AG04450 (cell line): ENCODE data around the gene SGSM2. TPM values are rescaled to one million over a fixed set of nuclear protein-coding genes. Genes with fewer than 3 reads are reported as not detected.
A peak's percentile ranks its signal among the peaks of the same experiment; 100 is the strongest.

Experiments used
- CTCF ChIA-PET: fragments of 300-600, 350-600 bp; formaldehyde crosslinking; extraction: SDS; loops from one replicate; lab custom pipeline; 2022; ENCODE audit warnings: antibody characterized with exemption, inconsistent platforms; lab: Charles Lee
- POLR2A ChIA-PET: fragments of 350-600 bp; formaldehyde crosslinking; extraction: SDS; loops from one replicate; lab custom pipeline; 2021; ENCODE audit warnings: antibody characterized with exemption, inconsistent platforms; lab: Yijun Ruan, JAX
- DNase-seq: peaks from one replicate; pipeline ENCODE4 v3.0.0-alpha.2; 2011; ENCODE audit warnings: low read depth, low spot score
- H3K27ac ChIP-seq: one replicate; pipeline ENCODE4 v1.5.1; 2012; ENCODE audit warnings: low read depth, low read length, control low read depth
- H3K27me3 ChIP-seq: one replicate; pipeline ENCODE4 v1.6.0; 2012; ENCODE audit warnings: low read length; ENCODE audit not compliant: control insufficient read depth, insufficient read depth
- H3K4me3 ChIP-seq: 2 replicates; pipeline ENCODE4 v1.5.1; 2011; ENCODE audit warnings: mild to moderate bottlenecking, low read depth, low read length, control low read depth
- H3K9me3 ChIP-seq: 2 replicates; pipeline ENCODE4 v1.5.1; 2012; ENCODE audit warnings: low read length; ENCODE audit not compliant: control insufficient read depth, insufficient read depth
- polyA plus RNA-seq: library from polyadenylated mRNA; depleted of rRNA; stranded (reverse); fragments of >200 nt; gene quantifications from 2 replicates; pipeline ENCODE4 v1.2.3, GENCODE V29; 2011
- TF ChIP-seq, protein P1 (sequence below): IDR thresholded peaks from 2 replicates; pipeline ENCODE4 v1.5.1; 2011; ENCODE audit warnings: low read depth, low read length, control low read depth, inconsistent platforms

The SGSM2 gene
- polyA plus RNA-seq, 1 experiment = 19.7 TPM

DNA sequence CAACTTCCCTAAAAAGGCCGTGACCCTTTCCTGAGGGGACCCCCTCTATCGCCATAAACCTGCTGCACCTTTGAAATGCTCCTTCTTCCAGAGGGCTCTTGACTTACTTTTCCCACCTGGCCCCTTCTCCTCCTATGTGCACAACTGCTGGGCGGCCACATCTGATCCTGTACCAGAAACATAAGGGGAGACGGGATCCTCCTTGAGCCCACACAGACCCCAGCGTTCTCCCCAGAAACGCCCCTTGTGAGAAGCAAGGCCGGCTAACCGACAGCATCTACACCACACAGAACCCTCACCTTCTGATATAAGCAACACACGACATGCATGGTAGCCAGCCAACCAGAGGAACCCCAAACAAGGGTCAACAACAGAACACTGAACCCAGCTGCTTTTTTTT, 77.8 kb downstream of the SGSM2 start:
- ChIA-PET POLR2A (interaction anchor here (1.5 to 2.0 kb wide), 3 partner anchors 7 to 33 kb away, joined by 3 to 18 read pairs (median 8); no protein-coding TSS in a partner anchor), CTCF (interaction anchor here (0.6 to 10.2 kb wide), 15 partner anchors 8 to 1308 kb away, joined by 3 to 320 read pairs (median 9); partner anchors contain the start of gene HASPIN)
- TF ChIP-seq, protein P1, sequence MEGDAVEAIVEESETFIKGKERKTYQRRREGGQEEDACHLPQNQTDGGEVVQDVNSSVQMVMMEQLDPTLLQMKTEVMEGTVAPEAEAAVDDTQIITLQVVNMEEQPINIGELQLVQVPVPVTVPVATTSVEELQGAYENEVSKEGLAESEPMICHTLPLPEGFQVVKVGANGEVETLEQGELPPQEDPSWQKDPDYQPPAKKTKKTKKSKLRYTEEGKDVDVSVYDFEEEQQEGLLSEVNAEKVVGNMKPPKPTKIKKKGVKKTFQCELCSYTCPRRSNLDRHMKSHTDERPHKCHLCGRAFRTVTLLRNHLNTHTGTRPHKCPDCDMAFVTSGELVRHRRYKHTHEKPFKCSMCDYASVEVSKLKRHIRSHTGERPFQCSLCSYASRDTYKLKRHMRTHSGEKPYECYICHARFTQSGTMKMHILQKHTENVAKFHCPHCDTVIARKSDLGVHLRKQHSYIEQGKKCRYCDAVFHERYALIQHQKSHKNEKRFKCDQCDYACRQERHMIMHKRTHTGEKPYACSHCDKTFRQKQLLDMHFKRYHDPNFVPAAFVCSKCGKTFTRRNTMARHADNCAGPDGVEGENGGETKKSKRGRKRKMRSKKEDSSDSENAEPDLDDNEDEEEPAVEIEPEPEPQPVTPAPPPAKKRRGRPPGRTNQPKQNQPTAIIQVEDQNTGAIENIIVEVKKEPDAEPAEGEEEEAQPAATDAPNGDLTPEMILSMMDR = no peak
- Histone ChIP-seq H3K4me3 (no peak overlapping the region), H3K27me3 (no peaks in the 10 kb centered on the region), H3K9me3 (no peaks in the 10 kb centered on the region), H3K27ac (no peak overlapping the region)
- no peak for DNase-seq

DNA sequence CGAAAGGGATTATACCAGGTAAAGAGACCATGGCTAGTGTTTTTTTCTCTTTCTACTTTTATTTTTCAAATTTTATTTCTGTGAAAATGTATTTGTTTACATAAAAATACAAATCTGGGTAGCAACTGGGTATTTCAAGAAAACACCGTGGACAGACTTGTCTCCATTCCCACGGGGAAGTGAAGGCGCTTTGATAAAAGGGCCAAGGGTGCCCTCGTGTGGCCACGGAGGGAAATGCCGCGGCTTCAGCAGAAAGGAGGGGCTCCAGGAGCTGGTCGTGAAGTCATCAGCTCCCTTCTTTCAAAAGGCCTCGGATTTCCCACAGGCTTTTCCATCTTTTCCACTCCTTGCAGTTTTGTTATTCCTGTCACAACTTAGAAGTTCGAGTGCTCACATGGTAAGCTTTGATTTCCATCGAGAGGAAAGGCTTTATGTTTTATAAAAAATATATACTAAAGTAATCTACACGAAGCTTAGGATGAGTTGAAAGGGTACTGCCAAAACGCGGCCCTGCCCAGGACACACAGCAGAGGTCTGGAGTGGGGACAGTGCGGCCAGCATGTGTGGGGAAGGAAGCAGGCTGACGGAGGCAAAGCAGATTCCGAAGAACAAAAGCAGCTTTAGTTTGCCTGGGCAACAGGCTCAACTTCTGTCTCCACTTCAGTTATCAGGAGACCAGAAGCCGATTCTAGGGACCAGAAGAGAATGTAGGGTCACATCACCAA, 78.9 kb downstream of the SGSM2 start:
- no peak overlapping the region for H3K4me3 ChIP-seq
- no peaks in the 10 kb centered on the region for H3K9me3 ChIP-seq
- ChIA-PET POLR2A (interaction anchor here (0.5 to 2.0 kb wide), 12 partner anchors 9 to 178 kb away, joined by 3 to 18 read pairs (median 4); partner anchors contain the start of genes METTL16, PAFAH1B1 and TSR1), CTCF (interaction anchor here (0.6 to 10.2 kb wide), 35 partner anchors 9 to 362 kb away, joined by 3 to 320 read pairs (median 4); partner anchors contain the start of gene PAFAH1B1)
- H3K27me3 ChIP-seq = no peaks in the 10 kb centered on the region
- H3K27ac ChIP-seq = peak overlapping the region; percentile 21
- TF ChIP-seq, protein P1 = peak; percentile 91
- no peak for DNase-seq

DNA sequence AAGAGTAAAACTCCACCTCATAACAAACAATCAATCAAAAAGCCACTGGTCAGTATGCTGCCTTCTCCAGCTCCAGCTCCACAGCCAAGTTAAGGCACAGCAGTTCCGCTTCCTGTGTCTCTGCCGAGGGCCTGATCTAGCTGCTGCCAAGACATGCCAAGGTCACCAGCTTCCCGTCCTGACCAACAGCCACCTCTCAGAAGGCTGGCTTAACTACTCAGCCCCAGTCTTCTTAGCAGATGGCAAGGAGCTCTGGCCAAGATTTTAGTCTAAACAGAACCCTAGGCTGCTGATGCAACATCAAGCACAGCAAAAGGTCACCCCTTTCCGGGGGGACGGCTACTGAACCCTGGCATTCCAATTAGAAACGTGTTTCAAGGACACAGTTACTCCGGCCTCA, 81.3 kb downstream of the SGSM2 start:
- TF ChIP-seq, protein P1 = no peak
- no peaks in the 10 kb centered on the region for H3K27me3 ChIP-seq
- H3K27ac ChIP-seq = peak overlapping the region; percentile 68
- DNase-seq = no peak
- ChIA-PET CTCF (interaction anchor here (0.7 to 10.2 kb wide), 4 partner anchors 36 to 153 kb away, joined by 3 to 320 read pairs (median 4); no protein-coding TSS in a partner anchor), POLR2A (interaction anchor here (0.9 to 1.2 kb wide), 4 partner anchors 17 to 174 kb away, joined by 3 to 4 read pairs (median 4); partner anchors contain the start of gene PAFAH1B1)
- no peaks in the 10 kb centered on the region for H3K9me3 ChIP-seq
- H3K4me3 ChIP-seq = no peak overlapping the region

DNA sequence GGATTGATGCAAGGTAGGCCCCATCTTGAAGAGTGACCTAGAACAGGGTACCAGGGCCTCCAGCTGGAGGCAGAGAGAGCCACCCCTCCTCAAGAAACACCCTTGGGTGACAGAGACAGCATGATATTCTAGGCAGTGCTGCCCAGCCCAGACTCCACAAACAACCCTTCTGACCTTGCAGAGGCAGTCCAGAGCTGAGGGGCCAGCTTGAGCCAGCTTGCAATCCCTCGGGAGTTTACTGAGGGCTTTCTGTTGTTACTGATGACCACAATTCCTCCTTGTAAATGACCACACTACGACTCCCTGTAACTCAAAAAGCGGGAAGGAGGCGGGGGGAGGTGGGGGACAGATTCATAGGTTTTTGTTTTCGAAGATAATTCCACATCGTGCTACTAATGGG, 82.2 kb downstream of the SGSM2 start:
- Histone ChIP-seq H3K27ac (no peak overlapping the region), H3K4me3 (no peak overlapping the region), H3K27me3 (no peaks in the 10 kb centered on the region), H3K9me3 (no peaks in the 10 kb centered on the region)
- ChIA-PET POLR2A (interaction anchor here (1.0 kb wide), 1 partner anchor 173 kb away, joined by 3 read pairs; the partner anchor contains the start of gene PAFAH1B1), CTCF (interaction anchor here (0.9 to 10.2 kb wide), 2 partner anchors 37 to 66 kb away, joined by 6 to 320 read pairs; no protein-coding TSS in a partner anchor)
- TF ChIP-seq, protein P1 = no peak
- DNase-seq = no peak
